Activated naive CD8-positive, alpha-beta T cell (primary cell): ENCODE measurements around the gene MAP3K19.
A peak's percentile ranks its signal among the peaks of the same experiment; 100 is the strongest.
"Not testable (repeated sequence)": the region's sequence is repeated elsewhere in the genome, so short reads cannot be mapped to it uniquely, and the experiment has no call there.

ENCODE experiments used
- H3K27ac Mint-ChIP-seq: one replicate; pipeline ENCODE4 v1.8.0; 2021; ENCODE audit warnings: mixed read lengths
- H3K27me3 Mint-ChIP-seq: one replicate; pipeline ENCODE4 v1.8.0; 2021; ENCODE audit warnings: mixed read lengths
- H3K36me3 Mint-ChIP-seq: one replicate; pipeline ENCODE4 v1.8.0; 2021; ENCODE audit warnings: mixed read lengths
- H3K4me1 Mint-ChIP-seq: one replicate; pipeline ENCODE4 v1.8.0; 2021; ENCODE audit warnings: low read depth, mixed read lengths
- H3K4me3 Mint-ChIP-seq: one replicate; pipeline ENCODE4 v1.8.0; 2021; ENCODE audit warnings: mild to moderate bottlenecking, mixed read lengths
- H3K9me3 Mint-ChIP-seq: one replicate; pipeline ENCODE4 v1.8.0; 2021; ENCODE audit warnings: low read depth, mixed read lengths

Gene MAP3K19, protein sequence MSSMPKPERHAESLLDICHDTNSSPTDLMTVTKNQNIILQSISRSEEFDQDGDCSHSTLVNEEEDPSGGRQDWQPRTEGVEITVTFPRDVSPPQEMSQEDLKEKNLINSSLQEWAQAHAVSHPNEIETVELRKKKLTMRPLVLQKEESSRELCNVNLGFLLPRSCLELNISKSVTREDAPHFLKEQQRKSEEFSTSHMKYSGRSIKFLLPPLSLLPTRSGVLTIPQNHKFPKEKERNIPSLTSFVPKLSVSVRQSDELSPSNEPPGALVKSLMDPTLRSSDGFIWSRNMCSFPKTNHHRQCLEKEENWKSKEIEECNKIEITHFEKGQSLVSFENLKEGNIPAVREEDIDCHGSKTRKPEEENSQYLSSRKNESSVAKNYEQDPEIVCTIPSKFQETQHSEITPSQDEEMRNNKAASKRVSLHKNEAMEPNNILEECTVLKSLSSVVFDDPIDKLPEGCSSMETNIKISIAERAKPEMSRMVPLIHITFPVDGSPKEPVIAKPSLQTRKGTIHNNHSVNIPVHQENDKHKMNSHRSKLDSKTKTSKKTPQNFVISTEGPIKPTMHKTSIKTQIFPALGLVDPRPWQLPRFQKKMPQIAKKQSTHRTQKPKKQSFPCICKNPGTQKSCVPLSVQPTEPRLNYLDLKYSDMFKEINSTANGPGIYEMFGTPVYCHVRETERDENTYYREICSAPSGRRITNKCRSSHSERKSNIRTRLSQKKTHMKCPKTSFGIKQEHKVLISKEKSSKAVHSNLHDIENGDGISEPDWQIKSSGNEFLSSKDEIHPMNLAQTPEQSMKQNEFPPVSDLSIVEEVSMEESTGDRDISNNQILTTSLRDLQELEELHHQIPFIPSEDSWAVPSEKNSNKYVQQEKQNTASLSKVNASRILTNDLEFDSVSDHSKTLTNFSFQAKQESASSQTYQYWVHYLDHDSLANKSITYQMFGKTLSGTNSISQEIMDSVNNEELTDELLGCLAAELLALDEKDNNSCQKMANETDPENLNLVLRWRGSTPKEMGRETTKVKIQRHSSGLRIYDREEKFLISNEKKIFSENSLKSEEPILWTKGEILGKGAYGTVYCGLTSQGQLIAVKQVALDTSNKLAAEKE (N-terminal part only)

DNA sequence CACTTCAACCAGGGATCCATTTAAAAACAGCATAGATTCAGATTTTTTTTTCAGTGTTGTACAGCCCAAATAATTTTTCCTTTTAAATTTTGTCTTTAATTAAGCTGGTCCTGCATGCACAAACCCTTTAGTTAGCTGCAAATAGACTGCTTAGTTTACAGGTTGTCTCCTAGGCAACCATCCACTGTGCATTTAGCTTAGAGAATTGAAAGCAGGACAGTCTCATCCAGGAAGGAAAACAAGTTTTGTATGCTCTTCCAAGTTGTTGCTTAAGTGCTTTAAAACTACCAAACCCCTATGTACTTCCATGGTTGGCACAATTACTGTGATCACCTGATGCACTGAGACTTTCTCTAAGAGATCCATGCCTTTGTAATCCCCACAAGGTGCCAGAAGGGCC lies at the start of gene MAP3K19:
TSS of gene MAP3K19 (minus strand) at position 148 of the 400 bp plus-strand sequence. CDS start 22,800 bp downstream, outside the sequence.
- H3K4me1 Mint-ChIP-seq: peaks cover 14% of the 10 kb centered on the region
- H3K36me3 Mint-ChIP-seq: no peaks in the 10 kb centered on the region
- H3K9me3 Mint-ChIP-seq: no peaks in the 10 kb centered on the region
- H3K4me3 Mint-ChIP-seq: no peak within 1 kb of the TSS
- no peak within 1 kb of the TSS for H3K27ac Mint-ChIP-seq
- peaks cover 2% of the 10 kb centered on the region for H3K27me3 Mint-ChIP-seq

DNA sequence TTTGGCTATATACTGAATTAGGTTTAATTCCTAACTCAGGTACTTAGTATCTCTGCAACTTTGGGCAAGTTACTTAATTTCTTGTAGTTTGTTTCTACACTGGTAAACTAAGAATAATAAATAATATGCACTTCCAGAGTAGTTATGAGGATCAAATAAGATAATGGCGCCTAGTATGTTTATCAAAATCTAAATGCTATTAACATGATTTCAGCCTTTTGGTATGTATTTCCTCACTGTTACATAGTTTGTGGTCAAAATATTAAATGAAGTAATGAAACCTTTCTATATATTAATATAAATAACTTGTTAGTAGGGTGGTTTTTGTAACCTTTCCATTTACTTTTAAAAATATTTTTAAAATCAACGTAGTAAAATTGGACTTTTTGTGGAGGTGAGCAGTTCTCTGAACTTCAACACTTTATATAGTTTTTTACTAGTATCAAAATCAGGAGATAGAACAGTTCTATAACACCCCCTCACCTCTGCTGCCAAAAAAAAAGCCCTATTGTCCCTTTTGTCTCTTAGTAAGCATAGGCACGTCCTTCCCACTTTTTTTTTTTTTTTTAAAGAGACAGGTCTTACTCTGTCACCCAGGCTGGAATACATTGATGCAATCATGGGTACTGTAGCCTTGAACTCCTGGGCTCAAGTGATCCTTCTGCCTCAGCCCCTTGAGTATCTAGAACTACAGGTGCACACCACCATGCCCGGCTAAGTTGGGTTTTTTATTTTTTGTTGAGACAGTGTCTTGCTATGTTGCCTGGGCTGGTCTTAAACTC lies 49.6 kb upstream of the MAP3K19 start:
- Mint-ChIP-seq H3K4me1 (peaks cover 25% of the 10 kb centered on the region), H3K27ac (no peak overlapping the region), H3K4me3 (no peak overlapping the region), H3K9me3 (no peaks in the 10 kb centered on the region), H3K27me3 (no peaks in the 10 kb centered on the region), H3K36me3 (peaks cover 24% of the 10 kb centered on the region)

DNA sequence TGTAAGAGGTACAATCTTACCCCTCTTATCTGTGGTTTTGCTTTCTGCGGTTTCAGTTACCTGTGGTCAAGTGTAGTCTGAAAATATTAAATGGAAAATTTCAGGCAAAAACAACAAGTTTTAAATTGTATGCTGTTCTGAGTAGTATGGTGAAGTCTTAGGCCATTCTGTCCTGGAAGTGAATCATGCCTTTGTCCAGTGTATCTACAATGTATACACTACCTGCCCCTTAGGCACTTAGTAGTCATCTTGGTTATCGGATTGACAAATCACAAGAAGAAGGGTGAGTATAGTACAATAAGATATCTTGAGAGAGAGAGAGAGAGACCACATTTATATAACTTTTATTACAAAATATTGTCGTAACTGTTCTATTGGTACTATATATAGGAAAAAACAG lies 48.3 kb upstream of the MAP3K19 start:
- peaks cover 22% of the 10 kb centered on the region for H3K4me1 Mint-ChIP-seq
- H3K36me3 Mint-ChIP-seq: peaks cover 23% of the 10 kb centered on the region
- H3K4me3 Mint-ChIP-seq: no peak overlapping the region
- peak overlapping the region; percentile 48 for H3K27ac Mint-ChIP-seq
- no peaks in the 10 kb centered on the region for H3K27me3 Mint-ChIP-seq
- H3K9me3 Mint-ChIP-seq: no peaks in the 10 kb centered on the region

DNA sequence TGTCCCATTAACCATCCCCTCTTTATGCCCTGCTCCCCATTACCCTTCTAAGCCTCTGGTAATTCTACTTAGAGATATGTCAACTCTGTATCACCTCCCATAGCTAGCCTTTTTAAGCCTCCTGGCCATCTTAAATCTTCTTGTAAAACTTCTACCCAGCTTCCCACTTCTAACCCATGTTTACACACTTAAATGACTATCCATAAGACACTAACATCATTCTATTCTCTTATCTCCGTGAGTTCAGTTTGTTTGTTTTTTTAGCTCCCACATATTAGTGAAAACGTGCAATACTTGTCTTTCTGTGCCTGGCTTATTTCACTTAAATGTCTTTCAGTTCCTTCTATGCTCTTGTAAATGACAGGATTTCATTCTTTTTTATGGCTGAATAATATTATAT lies 47.3 kb upstream of the MAP3K19 start:
- peaks cover 26% of the 10 kb centered on the region for H3K36me3 Mint-ChIP-seq
- no peak overlapping the region for H3K4me3 Mint-ChIP-seq

DNA sequence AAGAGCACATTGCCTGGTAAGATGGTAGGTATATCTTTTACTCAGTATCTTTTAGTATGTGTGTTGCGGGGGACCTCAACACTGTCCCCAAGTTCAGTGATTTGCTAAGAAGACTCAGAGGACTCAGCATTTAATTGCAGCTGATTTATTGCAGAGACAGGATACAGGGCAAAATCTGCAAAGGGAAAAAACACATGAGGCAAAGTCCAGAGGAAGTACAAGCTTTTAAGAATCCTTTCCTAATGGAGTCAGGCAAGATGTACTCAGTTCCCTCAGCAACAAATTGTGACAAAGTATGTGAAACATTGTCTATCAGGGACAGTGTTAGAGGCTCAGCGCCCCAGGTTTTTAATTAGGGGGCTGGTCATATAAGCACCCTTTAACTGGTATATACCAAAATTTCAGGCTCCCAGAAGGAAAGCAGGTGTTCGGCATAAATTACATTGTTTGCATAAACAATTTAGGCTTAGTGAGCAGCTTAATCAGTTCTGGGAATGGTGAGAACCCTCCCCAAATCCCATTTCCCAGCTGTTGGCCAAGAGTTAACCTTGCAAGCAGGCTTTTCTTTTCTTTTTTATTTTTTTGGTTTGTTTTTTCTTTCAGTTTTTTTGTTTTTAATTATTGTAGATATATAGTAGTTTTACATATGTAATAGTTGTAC lies 46.6 kb upstream of the MAP3K19 start:
- Mint-ChIP-seq H3K4me1 (peaks cover 13% of the 10 kb centered on the region), H3K36me3 (peaks cover 33% of the 10 kb centered on the region), H3K27ac (no peak overlapping the region), H3K4me3 (no peak overlapping the region), H3K27me3 (no peaks in the 10 kb centered on the region), H3K9me3 (peaks cover 4% of the 10 kb centered on the region)

More for the DNA sequence above, 47.3 kb upstream of the MAP3K19 start:
- H3K9me3 Mint-ChIP-seq: peaks cover under 1% of the 10 kb centered on the region
- no peak overlapping the region for H3K27ac Mint-ChIP-seq
- H3K4me1 Mint-ChIP-seq: peaks cover 17% of the 10 kb centered on the region
- no peaks in the 10 kb centered on the region for H3K27me3 Mint-ChIP-seq

DNA sequence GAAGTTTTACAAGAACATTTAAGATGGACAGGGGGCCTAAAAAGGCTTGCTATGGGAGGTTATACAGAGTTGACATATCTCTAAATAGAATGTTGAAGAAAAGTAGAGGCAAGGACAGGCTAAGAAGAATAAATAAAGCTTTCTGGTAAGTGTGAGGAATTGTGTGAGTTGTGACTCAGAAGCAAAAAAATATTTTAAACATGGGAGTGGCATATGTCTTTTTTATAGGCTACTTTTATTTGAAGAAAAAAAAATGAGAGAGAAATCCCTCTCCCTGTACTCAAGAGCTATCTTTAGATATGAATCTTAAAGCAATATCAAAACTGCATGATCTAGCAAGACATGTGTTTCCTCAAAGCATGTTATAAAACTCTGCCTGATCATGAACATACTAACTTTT lies 45.9 kb upstream of the MAP3K19 start:
- H3K4me1 Mint-ChIP-seq: peaks cover 13% of the 10 kb centered on the region
- peaks cover 34% of the 10 kb centered on the region for H3K36me3 Mint-ChIP-seq
- no peak overlapping the region for H3K27ac Mint-ChIP-seq
- H3K27me3 Mint-ChIP-seq: no peaks in the 10 kb centered on the region
- peaks cover 4% of the 10 kb centered on the region for H3K9me3 Mint-ChIP-seq
- H3K4me3 Mint-ChIP-seq: no peak overlapping the region

DNA sequence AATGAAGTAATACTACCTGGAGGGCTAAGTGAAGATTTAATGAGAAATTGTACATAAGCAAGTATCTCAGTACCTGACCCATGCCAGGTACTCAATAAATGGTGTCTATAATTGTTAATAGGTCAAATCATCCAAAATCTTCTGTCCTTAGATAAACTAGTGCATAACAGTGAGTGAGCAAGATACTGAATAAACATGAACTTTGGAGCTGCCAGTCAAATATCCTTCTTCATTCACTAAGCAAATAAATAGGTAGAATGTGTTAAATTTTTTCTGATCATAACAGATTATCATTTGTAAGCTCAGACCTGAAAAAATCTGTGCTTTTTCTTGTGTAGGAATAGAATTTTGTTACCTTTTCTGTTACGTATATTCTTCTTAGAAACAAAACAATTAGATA lies 44.4 kb upstream of the MAP3K19 start:
- Mint-ChIP-seq H3K4me3 (no peak overlapping the region), H3K4me1 (peaks cover 17% of the 10 kb centered on the region)

DNA sequence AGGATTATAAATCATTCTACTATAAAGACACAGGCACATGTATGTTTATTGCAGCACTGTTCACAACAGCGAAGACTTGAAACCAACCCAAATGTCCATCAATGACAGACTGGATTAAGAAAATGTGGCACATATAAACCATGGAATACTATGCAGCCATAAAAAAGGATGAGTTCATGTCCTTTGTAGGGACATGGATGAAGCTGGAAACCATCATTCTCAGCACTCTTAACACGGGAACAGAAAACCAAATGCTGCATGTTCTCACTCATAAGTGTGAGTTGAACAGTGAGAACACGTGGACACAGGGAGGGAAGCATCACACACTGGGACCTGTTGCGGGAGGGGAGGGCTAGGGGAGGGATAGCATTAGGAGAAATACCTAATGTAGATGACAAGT lies 42.4 kb upstream of the MAP3K19 start:
- H3K9me3 Mint-ChIP-seq, H3K4me3 Mint-ChIP-seq, H3K27me3 Mint-ChIP-seq, H3K27ac Mint-ChIP-seq: not testable (repeated sequence)
- Mint-ChIP-seq H3K36me3 (peaks cover 39% of the 10 kb centered on the region), H3K4me1 (peaks cover 33% of the 10 kb centered on the region)

More for the DNA sequence above, 44.4 kb upstream of the MAP3K19 start:
- Mint-ChIP-seq H3K27me3 (no peaks in the 10 kb centered on the region), H3K9me3 (peaks cover 4% of the 10 kb centered on the region), H3K36me3 (peaks cover 37% of the 10 kb centered on the region), H3K27ac (no peak overlapping the region)

DNA sequence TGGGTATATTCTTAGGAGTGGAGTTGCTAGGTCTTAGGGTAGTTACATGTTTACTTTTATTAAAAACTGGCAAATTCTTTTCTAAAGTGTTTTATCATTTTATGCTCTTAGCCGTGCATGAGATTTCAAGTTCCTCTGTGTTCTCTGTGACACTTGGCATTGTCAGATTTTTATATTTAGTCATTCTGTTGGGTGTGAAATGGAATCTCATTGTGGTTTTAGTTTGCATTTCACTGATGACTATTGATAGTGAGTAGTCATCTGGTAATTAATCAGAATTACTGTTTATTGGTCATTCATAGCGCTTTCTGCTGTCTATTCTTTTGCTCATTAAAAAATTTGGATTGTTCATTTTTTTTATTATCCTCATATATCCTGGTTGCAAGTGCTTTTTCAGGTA lies 39.0 kb upstream of the MAP3K19 start:
- peaks cover 8% of the 10 kb centered on the region for H3K9me3 Mint-ChIP-seq
- no peak overlapping the region for H3K4me3 Mint-ChIP-seq
- H3K27me3 Mint-ChIP-seq: no peaks in the 10 kb centered on the region
- peaks cover 39% of the 10 kb centered on the region for H3K4me1 Mint-ChIP-seq
- peaks cover 31% of the 10 kb centered on the region for H3K36me3 Mint-ChIP-seq
- no peak overlapping the region for H3K27ac Mint-ChIP-seq

DNA sequence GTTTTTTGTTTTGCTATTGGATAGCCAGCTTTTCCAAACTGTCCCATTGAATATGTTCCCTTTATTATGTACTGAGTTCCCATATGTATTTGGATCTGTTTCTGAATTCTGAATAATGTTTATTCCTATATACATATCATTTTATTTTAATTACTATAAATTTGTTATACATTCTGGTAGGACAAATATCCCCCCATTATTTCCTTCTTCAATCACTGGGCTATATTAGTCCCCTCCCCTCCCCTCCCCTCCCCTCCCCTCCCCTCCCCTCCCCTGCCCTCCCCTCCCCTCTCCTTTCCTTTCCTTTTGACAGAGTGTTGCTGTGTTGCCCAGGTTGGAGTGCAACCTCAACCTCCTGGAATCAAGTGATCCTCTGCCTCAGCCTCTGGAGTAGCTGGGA lies 31.2 kb upstream of the MAP3K19 start:
- Mint-ChIP-seq H3K27me3 (no peaks in the 10 kb centered on the region), H3K9me3 (no peaks in the 10 kb centered on the region), H3K4me3 (no peak overlapping the region), H3K4me1 (peaks cover 25% of the 10 kb centered on the region), H3K27ac (no peak overlapping the region), H3K36me3 (peaks cover 17% of the 10 kb centered on the region)

DNA sequence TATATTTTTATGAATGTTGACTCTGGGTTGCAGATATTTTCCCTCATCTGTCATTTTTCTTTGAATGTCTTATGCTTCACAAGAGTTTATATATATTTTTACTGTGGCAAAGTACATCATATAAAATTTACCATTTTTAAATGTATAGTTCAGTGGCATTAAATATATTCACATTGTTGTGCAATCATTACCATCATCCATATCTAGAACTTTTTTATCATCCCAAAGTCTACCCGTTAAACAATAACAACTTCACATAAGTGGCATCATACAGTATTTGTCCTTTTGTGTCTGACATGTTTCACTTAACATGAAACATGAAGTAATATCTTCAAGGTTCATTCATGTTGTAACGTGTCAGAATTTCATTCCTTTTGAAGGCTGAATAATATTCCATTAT lies 29.3 kb upstream of the MAP3K19 start:
- H3K27ac Mint-ChIP-seq: no peak overlapping the region
- peaks cover 29% of the 10 kb centered on the region for H3K4me1 Mint-ChIP-seq
- no peak overlapping the region for H3K4me3 Mint-ChIP-seq
- peaks cover 23% of the 10 kb centered on the region for H3K36me3 Mint-ChIP-seq
- no peaks in the 10 kb centered on the region for H3K9me3 Mint-ChIP-seq
- no peaks in the 10 kb centered on the region for H3K27me3 Mint-ChIP-seq

DNA sequence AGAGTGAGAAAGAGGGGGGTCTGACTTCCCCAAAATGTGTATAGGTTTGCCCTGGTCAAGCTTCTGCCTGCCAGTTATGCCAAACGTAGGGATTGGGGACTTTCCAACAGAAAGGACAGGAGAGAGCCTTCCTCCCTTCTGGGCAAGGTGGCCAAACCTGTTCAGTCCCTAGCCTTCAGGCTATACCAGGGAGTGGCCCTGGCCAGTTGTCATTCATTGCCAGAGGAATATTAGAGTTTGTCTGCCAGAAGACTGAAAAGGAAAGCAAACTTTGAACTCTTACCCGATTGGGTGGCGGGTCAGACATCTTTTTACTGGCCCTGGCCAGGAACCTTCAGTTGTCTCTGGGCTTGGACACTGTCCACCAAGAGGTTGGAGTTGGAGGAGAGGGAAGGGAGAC lies 27.0 kb upstream of the MAP3K19 start:
- H3K9me3 Mint-ChIP-seq: no peaks in the 10 kb centered on the region
- H3K4me1 Mint-ChIP-seq: peaks cover 34% of the 10 kb centered on the region
- no peak overlapping the region for H3K4me3 Mint-ChIP-seq
- no peaks in the 10 kb centered on the region for H3K27me3 Mint-ChIP-seq
- peaks cover 24% of the 10 kb centered on the region for H3K36me3 Mint-ChIP-seq
- peak overlapping the region; percentile 54 for H3K27ac Mint-ChIP-seq

DNA sequence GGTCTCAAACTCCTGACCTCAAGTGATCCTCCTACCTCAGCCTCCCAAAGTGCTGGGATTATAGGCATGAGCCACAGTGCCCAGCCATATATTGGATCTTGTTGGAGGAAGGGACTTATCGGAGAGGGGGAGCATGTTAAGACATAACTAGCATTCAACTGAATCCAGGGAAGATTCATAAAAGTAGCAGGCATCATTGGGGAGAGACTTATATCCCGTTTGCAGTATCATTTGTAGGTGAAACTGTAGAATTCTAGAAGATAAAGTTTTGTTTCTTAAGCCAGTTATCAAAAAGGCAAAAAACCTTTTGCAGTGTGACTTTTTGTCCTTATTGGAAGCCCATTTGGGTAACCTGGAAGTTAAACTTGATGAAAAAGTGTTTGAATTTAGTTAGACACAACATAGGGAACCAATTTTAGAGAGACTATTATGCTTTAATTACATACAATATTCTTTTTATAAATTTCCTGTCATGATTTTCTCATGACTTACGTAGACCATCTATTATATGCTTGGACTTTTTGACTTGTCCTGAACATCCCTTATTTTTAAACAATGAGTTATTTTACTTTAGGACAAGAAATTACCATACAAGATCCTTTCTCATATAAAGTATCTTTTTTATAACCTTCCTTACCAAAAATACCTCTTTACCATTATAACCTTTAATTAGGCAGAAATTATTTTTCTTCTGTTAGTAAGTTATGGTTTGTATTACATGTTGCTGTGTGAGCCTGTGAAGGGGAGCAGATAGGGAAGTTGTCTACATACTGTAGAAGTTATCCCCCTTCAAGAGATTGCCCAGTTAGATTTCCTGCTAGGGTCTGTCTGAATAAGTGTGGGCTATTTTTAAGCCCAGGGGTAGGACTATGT lies 25.1 kb upstream of the MAP3K19 start:
- H3K9me3 Mint-ChIP-seq: no peaks in the 10 kb centered on the region
- H3K27ac Mint-ChIP-seq: peak overlapping the region; percentile 4
- peaks cover 23% of the 10 kb centered on the region for H3K36me3 Mint-ChIP-seq
- peaks cover 39% of the 10 kb centered on the region for H3K4me1 Mint-ChIP-seq
- H3K4me3 Mint-ChIP-seq: no peak overlapping the region
- no peaks in the 10 kb centered on the region for H3K27me3 Mint-ChIP-seq
